Type B pancreatic cell (in vitro differentiated cells): ENCODE data around the gene EDEM1. TPM values are rescaled to one million over a fixed set of nuclear protein-coding genes. Genes with fewer than 3 reads are reported as not detected.
A peak's percentile ranks its signal among the peaks of the same experiment; 100 is the strongest.

Source experiments
- DNase-seq: peaks from one replicate; pipeline ENCODE4 v3.0.0; 2021; ENCODE audit warnings: mixed read lengths; ENCODE audit not compliant: unreplicated experiment; ENCODE audit errors: extremely low spot score
- H3K27ac Mint-ChIP-seq: 2 replicates; pipeline ENCODE4 v1.8.0; 2021; ENCODE audit warnings: mild to moderate bottlenecking, mixed read lengths
- H3K27me3 Mint-ChIP-seq: 2 replicates; pipeline ENCODE4 v1.8.0; 2021; ENCODE audit warnings: mixed read lengths
- H3K36me3 Mint-ChIP-seq: 2 replicates; pipeline ENCODE4 v1.8.0; 2021; ENCODE audit warnings: mixed read lengths
- H3K4me1 Mint-ChIP-seq: one replicate; pipeline ENCODE4 v1.8.0; 2021; ENCODE audit warnings: mixed read lengths; ENCODE audit not compliant: unreplicated experiment
- H3K4me3 Mint-ChIP-seq: 2 replicates; pipeline ENCODE4 v1.8.0; 2021; ENCODE audit warnings: mild to moderate bottlenecking, mixed read lengths
- H3K9me3 Mint-ChIP-seq: 2 replicates; pipeline ENCODE4 v1.8.0; 2021; ENCODE audit warnings: mixed read lengths
- total RNA-seq: library from RNA; stranded (reverse); gene quantifications from 2 replicates; pipeline ENCODE4 v1.2.1, GENCODE V29; 2021; ENCODE audit warnings: low replicate concordance
- TF ChIP-seq, protein P1 (sequence below): fragments of 200-600 bp; sonication (generic); conservative IDR thresholded peaks from 2 replicates; pipeline ENCODE4 v1.5.0; 2021; ENCODE audit warnings: antibody characterized with exemption, mild to moderate bottlenecking

EDEM1 gene
- total RNA-seq, 1 donor from 2014 or later = 20.2 TPM

DNA sequence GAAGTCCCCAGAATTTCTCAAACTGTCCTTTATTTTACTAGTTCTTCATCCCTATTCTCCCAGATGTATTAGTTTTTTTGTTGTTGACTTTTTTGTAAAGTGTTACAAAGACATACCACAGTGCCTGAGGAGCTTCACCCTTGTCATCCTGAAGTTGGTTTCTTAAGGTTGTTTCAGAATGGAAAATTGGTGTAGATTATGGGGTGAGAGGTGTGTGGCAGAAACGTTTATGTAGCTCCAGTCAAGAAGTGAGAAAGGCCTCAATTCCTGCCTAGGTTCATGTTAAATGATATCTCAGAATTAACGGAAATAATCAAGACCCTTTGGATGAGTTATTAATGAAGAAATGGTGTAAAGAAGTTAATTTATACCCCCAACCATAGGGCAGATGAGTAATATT lies 6.8 kb downstream of the EDEM1 start:
- Mint-ChIP-seq H3K4me1 (peaks cover 48% of the 10 kb centered on the region), H3K4me3 (no peak overlapping the region), H3K27me3 (no peaks in the 10 kb centered on the region), H3K27ac (peak overlapping the region; percentile 67), H3K9me3 (no peaks in the 10 kb centered on the region), H3K36me3 (peaks cover 46% of the 10 kb centered on the region)
- TF ChIP-seq, protein P1, sequence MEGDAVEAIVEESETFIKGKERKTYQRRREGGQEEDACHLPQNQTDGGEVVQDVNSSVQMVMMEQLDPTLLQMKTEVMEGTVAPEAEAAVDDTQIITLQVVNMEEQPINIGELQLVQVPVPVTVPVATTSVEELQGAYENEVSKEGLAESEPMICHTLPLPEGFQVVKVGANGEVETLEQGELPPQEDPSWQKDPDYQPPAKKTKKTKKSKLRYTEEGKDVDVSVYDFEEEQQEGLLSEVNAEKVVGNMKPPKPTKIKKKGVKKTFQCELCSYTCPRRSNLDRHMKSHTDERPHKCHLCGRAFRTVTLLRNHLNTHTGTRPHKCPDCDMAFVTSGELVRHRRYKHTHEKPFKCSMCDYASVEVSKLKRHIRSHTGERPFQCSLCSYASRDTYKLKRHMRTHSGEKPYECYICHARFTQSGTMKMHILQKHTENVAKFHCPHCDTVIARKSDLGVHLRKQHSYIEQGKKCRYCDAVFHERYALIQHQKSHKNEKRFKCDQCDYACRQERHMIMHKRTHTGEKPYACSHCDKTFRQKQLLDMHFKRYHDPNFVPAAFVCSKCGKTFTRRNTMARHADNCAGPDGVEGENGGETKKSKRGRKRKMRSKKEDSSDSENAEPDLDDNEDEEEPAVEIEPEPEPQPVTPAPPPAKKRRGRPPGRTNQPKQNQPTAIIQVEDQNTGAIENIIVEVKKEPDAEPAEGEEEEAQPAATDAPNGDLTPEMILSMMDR = no peak
- no peak for DNase-seq

DNA sequence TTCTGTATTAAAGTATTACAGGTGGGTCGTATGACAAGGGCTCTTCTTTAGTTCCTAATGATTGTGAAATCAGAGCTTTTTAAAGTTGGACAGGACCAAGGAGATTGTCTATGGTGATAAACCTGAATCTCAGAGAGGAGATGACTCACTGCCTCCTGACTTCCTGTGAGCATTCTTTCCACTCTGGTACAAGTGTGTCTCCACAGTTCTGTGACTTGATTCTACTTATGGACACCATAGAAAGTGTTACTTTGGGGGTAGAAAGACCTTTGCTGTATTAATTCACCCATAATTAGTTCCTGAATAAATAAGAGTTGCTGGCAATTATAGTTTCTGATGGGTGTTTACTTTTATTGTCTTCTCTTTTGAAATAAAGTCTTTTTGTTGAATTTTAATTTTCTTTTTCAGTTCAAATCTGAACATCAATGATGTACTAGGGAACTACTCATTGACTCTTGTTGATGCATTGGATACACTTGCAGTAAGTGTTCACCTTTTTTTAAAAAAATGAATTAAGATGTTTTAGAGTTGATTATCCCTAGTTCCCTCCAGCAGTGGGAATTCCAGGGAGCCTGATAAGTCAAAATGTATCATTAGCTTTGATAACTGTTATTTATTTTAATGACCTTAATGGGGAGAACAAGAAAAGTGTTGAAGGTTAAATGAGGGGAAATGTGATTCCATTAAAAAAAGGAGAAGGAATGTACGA lies 7.4 kb downstream of the EDEM1 start:
- H3K4me1 Mint-ChIP-seq = peaks cover 44% of the 10 kb centered on the region

DNA sequence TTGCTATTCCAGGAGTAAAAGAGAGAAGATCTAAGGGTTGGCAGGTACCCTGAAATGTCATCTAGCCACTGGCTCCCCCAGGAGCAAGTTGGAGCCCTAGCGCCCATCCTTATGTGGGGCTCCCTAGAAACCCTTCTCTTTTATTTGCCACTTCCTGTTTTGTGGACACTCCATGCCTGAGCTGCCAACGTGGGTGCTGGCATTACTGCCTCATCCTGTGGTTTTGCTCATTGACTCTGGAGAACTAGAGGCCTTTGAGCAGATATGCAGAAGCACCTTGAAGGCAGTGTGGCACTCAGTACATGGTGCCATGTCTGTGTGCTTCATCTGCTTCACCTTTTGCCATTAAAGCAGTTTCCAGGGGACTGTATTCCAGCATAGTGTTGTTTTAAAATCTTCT lies 8.1 kb downstream of the EDEM1 start:
- Mint-ChIP-seq H3K27ac (peak overlapping the region; percentile 90), H3K4me3 (no peak overlapping the region), H3K36me3 (peaks cover 44% of the 10 kb centered on the region), H3K27me3 (no peaks in the 10 kb centered on the region), H3K9me3 (no peaks in the 10 kb centered on the region), H3K4me1 (peaks cover 37% of the 10 kb centered on the region)
- TF ChIP-seq, protein P1 = no peak
- no peak for DNase-seq

More for the DNA sequence above, 7.4 kb downstream of the EDEM1 start:
- peaks cover 46% of the 10 kb centered on the region for H3K36me3 Mint-ChIP-seq
- H3K27me3 Mint-ChIP-seq = no peaks in the 10 kb centered on the region
- TF ChIP-seq, protein P1 = no peak
- H3K9me3 Mint-ChIP-seq = no peaks in the 10 kb centered on the region
- H3K4me3 Mint-ChIP-seq = no peak overlapping the region
- peak overlapping the region; percentile 67 for H3K27ac Mint-ChIP-seq
- DNase-seq = no peak

DNA sequence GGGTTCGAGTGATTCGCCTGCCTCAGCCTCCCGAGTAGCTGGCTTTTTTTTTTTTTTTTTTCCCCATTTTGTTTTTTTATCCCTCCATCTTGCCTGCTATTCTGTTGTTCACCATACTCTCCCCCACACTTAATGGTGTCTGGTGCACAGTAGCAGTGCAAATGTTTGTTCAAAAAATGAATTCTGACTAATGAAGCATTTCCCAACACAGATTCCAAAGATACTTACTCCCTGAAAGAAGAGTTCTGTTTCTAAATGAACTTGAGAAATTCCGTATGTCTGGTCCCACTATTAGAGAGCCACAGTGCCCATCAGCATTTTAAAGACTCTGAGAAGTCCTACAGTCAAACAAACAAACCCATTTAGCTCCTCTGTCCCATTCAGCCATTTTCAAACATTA lies 9.5 kb downstream of the EDEM1 start:
- H3K27me3 Mint-ChIP-seq = no peaks in the 10 kb centered on the region
- H3K9me3 Mint-ChIP-seq = no peaks in the 10 kb centered on the region
- DNase-seq = no peak
- peak overlapping the region; percentile 90 for H3K27ac Mint-ChIP-seq
- H3K4me1 Mint-ChIP-seq = peaks cover 30% of the 10 kb centered on the region
- peaks cover 52% of the 10 kb centered on the region for H3K36me3 Mint-ChIP-seq
- TF ChIP-seq, protein P1 = no peak
- H3K4me3 Mint-ChIP-seq = no peak overlapping the region

DNA sequence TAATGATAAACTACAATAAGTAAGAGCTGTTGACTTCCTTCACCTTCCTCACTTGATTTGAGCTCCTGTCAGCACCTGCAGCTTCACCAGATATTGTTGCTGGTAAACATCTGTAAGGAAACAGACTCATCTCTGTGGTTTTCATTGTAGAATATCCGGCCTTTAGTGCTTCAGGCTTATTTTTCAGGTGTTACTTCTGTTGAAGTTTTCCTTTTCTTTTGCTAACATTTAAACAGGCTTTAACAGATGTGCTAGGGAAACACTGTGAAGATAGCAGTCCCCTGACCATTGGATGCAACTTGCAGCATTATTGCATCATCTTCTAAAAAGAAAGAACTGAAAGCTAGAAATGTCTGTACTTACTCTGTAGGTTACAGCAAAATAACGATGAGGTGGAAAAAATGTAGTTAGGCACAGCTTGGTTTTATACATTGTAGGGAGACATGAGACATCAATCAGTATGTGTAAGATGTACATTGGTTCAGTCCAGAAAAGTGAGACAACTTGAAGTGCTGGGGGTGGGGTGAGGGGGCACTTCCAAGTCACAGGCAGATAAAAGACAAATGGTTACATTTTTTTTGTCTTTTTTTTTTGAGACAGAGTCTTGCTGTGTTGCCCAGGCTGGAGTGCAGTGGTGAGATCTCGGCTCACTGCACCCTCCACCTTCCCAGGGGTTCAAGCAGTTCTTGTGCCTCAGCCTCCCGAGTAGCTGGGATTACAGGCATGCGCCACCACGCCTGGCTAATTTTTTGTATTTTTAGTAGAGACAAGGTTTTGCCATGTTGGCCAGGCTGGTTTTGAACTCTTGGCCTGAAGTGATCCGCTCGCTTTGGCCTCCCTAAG lies 10.2 kb downstream of the EDEM1 start:
- Mint-ChIP-seq H3K27ac (peak overlapping the region; percentile 90), H3K4me3 (peak overlapping the region; percentile 22), H3K36me3 (peaks cover 51% of the 10 kb centered on the region), H3K9me3 (no peaks in the 10 kb centered on the region), H3K4me1 (peaks cover 23% of the 10 kb centered on the region), H3K27me3 (no peaks in the 10 kb centered on the region)
- TF ChIP-seq, protein P1 = no peak
- DNase-seq = no peak
